WTC11 (cell line): ENCODE results near the gene EP400.

ENCODE experiments used
- NFE2L1 ChIP-seq: sonication (generic); formaldehyde crosslinking; IDR thresholded peaks from 2 replicates; pipeline ENCODE4 v1.8.1; 2023; ENCODE audit warnings: missing genetic modification reagents
- TCF7 ChIP-seq: sonication (generic); formaldehyde crosslinking; IDR thresholded peaks from 2 replicates; pipeline ENCODE4 v1.8.0; 2022; ENCODE audit warnings: mild to moderate bottlenecking, low read depth, missing genetic modification reagents, moderate library complexity
- TF ChIP-seq, protein P1 (sequence below): sonication (generic); formaldehyde crosslinking; IDR thresholded peaks from 2 replicates; pipeline ENCODE4 v1.8.1; 2022; ENCODE audit warnings: mild to moderate bottlenecking, moderate library complexity, missing genetic modification reagents
- TF ChIP-seq, protein P2 (sequence below): fragments of 200-600 bp; IDR thresholded peaks from 2 replicates; pipeline ENCODE4 v1.8.0; 2022; ENCODE audit warnings: antibody characterized with exemption
- TF ChIP-seq, protein P3 (sequence below): sonication (generic); formaldehyde crosslinking; IDR thresholded peaks from 2 replicates; pipeline ENCODE4 v1.8.1; 2022; ENCODE audit warnings: low read depth, mild to moderate bottlenecking, moderate library complexity, missing genetic modification reagents, borderline replicate concordance

- TF ChIP-seq NFE2L1, result no peak
- TF ChIP-seq, protein P1, sequence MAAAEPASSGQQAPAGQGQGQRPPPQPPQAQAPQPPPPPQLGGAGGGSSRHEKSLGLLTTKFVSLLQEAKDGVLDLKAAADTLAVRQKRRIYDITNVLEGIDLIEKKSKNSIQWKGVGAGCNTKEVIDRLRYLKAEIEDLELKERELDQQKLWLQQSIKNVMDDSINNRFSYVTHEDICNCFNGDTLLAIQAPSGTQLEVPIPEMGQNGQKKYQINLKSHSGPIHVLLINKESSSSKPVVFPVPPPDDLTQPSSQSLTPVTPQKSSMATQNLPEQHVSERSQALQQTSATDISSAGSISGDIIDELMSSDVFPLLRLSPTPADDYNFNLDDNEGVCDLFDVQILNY (CRISPR knock-in tag), result no peak
- TF ChIP-seq, protein P2, sequence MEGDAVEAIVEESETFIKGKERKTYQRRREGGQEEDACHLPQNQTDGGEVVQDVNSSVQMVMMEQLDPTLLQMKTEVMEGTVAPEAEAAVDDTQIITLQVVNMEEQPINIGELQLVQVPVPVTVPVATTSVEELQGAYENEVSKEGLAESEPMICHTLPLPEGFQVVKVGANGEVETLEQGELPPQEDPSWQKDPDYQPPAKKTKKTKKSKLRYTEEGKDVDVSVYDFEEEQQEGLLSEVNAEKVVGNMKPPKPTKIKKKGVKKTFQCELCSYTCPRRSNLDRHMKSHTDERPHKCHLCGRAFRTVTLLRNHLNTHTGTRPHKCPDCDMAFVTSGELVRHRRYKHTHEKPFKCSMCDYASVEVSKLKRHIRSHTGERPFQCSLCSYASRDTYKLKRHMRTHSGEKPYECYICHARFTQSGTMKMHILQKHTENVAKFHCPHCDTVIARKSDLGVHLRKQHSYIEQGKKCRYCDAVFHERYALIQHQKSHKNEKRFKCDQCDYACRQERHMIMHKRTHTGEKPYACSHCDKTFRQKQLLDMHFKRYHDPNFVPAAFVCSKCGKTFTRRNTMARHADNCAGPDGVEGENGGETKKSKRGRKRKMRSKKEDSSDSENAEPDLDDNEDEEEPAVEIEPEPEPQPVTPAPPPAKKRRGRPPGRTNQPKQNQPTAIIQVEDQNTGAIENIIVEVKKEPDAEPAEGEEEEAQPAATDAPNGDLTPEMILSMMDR, result no peak
- no peak for TF ChIP-seq TCF7
- TF ChIP-seq, protein P3, sequence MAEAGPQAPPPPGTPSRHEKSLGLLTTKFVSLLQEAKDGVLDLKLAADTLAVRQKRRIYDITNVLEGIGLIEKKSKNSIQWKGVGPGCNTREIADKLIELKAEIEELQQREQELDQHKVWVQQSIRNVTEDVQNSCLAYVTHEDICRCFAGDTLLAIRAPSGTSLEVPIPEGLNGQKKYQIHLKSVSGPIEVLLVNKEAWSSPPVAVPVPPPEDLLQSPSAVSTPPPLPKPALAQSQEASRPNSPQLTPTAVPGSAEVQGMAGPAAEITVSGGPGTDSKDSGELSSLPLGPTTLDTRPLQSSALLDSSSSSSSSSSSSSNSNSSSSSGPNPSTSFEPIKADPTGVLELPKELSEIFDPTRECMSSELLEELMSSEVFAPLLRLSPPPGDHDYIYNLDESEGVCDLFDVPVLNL (CRISPR knock-in tag), result no peak
These were observed 44.8 kb downstream of the EP400 start for GRCh38 chr12:131994589-131994988.
